Hematopoietic multipotent progenitor cell treated with erythropoietin and hydrocortisone succinate and interleukin-3 and kit ligand, for 17 days (in vitro differentiated cells): Measurements from ENCODE around the gene INA.
A peak's percentile ranks its signal among the peaks of the same experiment; 100 is the strongest.

Experiments used
- DNase-seq: peaks from one replicate; pipeline ENCODE4 v3.0.0-alpha.2; 2015; ENCODE audit warnings: low spot score

Gene INA

DNA sequence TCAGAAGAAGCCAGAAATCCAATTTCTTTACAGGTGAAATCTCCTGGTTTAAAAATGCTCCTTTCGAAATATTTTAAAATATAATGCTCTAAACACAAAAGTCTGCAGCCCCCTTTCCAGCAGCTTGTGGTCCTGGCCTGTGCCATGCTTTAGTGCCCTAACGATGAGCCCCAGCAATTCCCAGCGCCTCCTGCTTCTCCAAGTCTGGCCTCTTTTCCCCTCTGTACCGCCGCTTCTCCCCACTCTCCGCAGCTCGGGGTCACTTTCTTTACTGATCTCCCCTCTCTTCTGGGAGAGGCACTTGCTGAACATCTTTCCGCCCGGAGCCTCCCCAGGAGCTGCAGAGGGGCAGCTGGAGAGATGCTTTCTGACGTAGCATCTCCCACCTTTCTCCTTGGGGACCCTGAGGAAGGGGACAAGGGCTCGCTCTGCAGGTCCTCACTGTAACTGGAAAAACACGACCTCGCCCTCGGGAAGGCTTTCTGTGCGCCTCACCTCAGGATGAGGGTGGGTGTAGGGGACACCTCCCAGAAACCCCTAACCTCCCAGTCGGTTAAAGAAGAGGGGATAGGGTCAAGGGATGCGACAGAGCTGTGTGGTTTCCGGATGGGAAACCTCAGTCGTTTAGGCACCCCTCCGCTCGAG lies 565 bp upstream of the INA start:
- DNase-seq = no peak

DNA sequence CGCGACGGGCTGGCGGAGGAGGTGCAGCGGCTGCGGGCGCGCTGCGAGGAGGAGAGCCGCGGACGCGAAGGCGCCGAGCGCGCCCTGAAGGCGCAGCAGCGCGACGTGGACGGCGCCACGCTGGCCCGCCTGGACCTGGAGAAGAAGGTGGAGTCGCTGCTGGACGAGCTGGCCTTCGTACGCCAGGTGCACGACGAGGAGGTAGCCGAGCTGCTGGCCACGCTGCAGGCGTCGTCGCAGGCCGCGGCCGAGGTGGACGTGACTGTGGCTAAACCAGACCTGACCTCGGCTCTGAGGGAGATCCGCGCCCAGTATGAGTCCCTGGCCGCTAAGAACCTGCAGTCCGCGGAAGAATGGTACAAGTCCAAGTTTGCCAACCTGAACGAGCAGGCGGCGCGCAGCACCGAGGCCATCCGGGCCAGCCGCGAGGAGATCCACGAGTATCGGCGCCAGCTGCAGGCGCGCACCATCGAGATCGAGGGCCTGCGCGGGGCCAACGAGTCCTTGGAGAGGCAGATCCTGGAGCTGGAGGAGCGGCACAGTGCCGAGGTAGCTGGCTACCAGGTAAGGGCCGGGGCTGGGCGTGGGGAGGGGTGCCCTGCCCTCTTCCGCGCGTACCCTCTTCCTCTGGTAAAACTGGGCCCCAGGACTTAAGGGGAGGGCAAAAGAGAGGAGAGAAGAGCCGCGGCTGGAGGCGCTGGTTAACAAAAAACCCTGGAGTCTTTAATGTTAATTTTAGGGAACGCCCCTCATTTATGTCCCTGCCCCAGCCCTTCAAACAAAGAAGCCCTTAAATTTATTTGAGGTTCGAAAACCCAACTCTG lies 987 bp downstream of the INA start:
- DNase-seq = no peak

DNA sequence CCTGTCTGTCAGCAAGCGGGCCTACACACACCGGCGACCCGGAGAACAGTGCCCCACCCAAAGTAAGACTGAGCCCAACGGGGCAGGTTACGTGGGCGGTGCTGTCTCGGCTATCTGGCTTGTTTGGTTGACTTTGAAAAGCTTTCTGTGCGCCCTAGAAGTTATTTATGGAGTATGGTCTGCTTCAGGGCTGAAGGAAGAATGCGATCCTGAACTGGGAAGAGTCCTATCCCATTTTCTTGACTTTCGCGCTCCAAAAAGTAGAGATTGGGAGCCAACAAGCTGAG lies 1.5 kb downstream of the INA start:
- no peak for DNase-seq

DNA sequence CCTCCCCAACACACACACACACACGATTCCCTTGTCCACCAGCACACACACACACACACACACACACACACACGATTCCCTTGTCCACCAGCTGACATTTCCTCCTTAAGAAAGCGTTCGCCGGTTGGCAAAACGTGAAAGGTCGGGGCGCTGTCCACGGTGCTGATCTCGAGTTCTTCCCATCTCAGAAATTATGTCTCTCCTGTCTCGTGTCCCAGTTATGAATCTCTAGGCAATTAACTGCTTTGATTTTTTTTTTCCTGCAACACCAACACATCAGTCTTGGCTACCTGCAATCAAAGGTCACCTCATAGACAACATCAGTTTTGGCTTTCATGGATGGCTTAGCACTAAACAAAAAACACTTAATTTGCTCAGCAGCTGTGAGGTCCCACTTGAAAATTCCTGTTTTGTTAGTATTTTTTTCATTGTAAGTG lies 1.9 kb downstream of the INA start:
- DNase-seq = no peak

DNA sequence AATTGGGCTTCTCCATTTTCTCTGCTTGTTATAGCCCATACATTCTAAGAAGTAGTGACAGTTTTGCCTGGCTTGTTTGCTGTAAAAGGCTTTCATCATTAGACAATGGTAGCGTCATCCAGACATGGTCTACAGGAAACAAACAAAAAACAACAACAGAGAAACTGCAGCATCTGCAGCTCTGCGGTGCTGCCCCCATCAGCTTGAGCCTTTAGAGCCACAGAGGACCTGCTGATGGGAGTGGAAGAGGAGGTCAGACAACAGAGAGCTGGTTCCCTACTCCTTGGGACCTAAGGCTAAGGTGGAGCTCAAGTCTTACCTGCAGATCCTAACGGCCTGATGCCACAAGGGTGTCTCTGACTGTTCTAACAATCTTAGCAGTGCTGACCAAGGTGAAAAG lies 3.1 kb downstream of the INA start:
- no peak for DNase-seq

DNA sequence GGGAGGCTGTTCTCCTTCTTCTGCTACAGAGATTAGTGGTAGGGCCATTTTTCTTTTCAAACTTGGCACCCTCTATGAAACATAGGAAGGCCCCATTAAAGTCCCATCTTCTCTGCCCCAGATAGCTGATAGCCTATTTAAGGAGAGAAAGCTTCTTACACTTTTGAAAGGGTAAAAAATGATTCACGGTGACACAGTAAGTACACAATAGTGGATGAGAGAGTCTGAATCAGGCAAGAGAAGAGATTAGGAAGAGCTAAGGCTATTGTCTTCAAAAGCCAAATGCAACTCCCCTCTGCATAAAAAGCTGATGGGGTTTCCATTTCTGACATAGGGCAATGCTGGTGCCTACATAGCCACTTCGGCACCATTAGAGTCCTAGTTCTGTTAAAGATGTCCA lies 3.6 kb downstream of the INA start:
- DNase-seq = no peak

DNA sequence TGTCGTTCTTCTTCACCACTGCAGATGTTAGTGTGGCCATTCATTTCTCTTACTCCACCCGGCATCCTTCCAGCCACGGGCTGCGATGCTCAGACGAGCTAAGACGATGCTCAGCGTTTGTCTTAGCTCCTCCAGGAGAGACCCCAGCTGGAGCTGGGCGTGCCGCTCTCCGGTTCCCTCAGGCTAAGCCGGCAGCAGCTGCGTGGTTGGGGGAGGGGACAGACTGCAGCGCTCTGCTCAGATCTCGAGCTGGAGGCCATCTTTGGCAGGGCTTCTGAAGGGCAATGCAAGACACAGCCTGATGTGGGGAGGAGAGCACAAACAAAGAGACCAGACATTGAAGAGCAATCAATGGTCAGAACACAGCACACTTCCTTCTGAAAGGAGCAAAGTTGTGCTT lies 4.8 kb downstream of the INA start:
- DNase-seq = no peak

DNA sequence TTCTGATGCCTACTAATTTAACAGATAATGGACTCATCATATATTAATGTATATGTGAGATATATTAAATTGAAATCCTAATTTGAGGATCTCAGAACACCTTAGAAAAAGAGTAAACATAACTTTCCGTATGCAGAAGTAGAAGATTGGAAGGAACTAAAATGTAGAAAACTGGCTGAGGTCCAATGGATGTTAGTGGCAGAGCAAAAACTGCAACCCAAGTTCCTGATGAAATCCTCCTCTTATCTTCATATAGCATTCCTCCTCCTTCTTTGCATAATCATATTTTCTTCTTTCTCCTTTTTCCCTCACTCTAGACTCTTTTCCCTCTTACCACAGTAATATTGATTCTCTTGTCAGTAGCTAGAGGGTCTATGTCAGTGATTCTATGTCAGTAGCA lies 6.0 kb downstream of the INA start:
- no peak for DNase-seq

DNA sequence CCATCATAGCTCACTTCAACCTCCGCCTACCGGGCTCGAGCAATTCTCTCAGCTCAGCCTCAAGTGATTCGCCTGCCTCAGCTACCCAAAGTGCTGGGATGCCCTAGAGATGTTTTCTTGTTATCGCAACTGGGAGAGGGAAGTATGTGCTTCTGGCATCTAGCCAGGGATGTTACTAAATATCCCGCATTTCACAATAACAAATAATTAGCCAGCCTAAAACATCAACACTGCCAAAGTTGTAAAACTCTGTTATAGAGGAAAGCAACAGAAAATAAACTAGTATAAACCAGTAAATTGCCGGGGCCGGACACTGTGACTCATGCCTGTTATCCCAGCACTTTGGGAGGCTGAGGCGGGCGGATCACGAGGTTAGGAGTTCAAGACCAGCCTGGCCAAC lies 7.2 kb downstream of the INA start:
- DNase-seq = no peak

DNA sequence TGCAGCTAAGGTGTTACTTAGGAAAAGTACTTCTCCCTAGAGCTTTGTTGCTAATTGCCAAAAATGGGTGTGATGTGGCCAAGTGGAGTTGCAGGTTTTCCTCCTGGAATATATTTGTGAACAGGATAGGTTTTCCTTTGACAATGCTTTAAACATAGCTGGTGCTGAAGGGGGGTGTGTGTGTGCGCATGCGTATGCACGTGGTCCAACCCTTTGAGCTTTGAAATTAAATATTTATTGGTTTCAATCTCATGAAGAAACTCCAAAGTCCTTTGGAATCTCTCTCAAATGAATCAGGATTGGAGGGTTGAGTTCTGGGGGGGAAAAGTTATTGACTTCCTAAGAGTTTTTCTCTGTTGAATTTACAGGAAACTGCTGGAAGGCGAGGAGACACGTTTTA lies 11.1 kb downstream of the INA start:
- DNase-seq = no peak

DNA sequence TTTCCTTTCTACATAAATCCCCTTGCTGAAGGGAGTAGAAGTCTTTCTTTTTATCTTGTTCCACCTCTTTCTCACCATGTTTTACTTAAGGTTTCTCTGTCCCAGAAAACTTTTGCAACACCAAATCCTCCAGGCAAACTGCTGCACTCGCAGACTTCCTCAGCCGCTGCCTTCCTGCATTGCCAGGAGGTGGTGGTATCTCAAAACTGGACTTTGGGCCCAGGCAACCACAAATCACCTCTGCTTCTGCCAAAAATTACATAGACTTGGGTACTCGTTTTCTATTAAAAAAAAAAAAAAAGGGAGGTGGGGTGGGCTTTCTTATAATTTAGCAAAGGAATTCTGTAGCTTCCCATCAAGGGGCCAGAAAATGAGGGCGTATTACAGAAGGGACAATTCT lies 14.7 kb downstream of the INA start:
- DNase-seq = no peak

DNA sequence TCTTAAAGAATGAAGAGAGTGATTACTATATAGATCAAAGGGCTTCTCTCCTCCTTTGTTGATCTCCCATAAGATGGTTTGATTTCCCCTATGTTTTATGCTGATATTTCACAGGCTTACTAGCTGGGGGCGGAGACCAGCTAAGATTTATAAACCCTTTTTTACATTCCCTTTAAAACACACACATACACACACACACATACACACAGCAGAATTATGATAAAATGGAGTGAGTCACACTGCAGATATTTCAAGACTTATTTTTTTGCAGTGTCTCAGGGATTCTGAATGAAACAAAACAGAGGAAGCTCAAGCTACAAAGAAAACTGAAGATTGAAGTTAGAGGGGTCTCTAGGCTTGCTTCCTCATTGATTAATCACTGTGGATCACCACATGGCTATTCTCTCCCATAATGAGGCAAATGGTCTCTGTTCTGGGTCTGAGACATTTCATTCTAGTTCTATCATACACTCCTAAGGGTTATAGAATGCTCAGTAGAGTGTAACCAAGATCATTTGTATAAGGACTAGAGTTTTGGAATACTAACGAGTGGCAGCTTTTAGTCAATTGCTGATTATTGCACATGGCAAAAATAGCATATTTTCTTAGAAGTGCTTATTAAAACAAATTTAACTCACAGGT lies 18.6 kb downstream of the INA start:
- no peak for DNase-seq

DNA sequence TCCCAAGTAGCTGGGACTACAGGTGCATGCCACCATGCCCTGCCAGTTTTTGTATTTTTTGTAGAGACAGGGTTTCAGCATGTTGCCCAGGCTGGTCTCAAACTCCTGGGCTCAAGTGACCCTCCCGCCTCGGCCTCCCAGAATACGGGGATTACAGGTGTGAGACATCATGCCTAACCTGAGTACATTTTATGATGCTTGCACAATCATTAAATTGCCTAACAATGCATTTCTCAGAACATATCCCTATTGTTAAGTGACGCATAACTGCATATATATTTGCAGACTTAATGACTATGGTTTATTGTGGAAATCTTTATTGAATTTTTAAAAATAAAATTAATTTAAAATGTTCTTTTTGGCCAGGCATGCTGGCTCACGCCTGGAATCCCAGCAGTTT lies 30.7 kb downstream of the INA start:
- no peak for DNase-seq

DNA sequence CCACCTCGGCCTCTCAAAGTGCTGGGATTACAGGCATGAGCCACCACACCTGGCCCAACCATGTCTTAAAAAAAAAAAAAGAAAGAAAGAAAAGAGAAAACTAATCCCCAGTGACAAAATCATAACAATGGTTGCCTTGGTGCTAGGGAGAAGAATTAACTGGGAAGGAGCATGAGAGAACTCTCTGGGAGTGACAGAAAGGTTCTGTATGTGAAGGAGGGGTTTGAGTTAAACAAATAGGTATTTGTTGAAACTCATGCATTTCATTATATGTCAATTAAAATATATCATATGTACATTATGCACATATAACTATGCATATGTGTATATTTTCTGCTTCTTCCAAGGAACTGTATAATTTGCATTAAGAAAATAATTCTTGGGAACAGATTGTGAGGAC lies 33.3 kb downstream of the INA start:
- DNase-seq = no peak

DNA sequence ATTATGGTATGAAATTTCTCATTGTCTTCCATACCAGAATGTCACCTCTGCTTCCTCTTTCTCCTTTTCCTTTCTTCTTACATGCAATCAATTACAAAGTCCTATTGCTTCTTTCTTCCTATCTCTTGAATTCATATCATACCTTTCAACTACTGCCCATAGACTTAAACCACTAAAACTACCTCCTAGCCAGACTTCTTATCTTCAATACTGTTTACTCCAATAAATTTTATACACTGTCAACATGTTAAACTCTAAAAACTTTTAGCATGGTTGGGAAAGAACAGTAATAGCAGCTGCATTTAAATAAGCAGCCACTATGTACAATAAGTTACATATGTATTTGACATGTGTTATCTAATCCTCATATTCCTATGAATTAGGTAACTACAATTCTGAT lies 39.1 kb downstream of the INA start:
- no peak for DNase-seq

DNA sequence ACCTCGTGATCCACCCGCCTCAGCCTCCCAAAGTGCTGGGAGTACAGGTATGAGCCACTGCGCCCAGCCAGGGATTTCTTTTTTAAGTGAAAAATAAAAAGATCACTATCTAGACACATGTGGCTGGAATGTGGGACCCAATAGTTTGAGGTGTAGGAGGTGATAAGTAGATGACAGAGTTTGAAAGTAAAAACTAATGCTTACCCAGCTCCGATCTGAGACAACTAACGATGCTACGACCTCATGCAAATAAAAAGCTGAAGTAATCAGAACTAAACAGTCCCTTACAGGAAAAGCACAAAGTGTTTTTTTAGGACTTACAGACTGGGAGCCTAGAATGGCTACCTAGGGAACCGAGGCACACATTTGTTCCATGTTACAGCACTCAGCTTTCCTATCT lies 51.0 kb downstream of the INA start:
- no peak for DNase-seq

DNA sequence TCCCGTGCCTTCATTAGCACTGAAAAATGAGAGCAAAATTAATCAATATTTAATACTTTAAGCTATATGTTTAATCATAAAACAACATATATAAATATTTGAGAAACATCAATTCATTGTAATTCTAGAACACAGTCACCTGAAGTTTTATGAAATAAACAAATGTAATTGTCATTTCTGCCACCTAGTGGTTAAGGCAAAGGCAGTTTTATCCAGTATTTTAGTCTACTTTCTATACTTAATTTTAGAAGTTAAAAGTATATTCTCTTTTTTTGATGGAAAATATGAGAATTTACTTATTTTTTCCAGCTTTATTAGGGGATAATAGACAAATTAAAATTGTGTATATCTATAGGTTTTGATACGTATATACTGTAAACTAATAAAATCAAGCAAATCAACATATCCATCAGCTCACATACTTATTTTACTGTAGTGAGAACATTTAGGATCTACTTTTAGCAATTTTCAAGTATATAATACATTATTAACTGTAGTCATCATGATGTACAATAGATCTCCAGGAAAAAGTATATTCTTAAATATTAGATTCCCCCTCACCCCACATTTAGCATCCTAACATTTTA lies 57.1 kb downstream of the INA start:
- peak; percentile 34 for DNase-seq

DNA sequence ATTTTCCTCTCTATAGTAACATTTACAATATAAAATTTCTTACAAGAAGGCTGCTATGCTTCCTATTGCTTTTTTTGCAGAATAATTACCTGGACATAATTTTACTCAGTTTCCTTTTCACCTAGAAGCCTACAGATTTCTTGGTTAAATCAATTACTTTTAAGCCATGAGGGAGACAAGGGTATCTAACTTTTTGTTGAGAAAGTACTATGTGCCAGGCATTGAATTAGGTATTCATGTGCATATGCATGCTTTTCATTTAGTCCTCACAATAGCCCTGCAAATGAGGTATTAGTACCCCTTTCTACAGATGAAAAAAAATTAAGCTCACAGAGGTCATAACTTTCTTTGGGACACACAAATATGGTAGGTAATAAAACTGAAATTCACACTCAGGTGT lies 57.6 kb downstream of the INA start:
- DNase-seq = no peak

DNA sequence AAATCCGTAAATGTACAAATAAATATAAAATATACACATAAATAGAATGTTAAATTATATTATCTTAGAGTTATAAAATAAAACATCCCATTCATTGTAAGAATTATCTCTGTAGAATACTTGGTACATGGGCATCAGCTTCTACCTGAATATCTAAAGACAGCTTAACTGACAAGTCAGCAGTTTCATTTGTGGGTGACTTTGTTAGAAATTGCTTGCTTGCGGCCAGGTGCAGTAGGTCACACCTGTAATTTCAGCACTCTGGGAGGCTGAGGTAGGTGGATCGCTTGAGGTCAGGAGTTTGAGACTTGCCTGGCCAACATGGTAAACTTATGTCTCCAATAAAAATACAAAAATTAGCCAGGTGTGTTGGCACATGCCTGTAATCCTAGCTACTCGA lies 59.4 kb downstream of the INA start:
- no peak for DNase-seq
